K562 (cell line): ENCODE results near the gene TARS3. TPM values are rescaled to one million over a fixed set of nuclear protein-coding genes. Genes with fewer than 3 reads are reported as not detected.

Experiments
- COPS2 ChIP-seq: fragments of 450-650 bp; conservative IDR thresholded peaks from 2 replicates; pipeline ENCODE4 v1.6.1; 2016; ENCODE audit warnings: mild to moderate bottlenecking, moderate library complexity
- DLX4 ChIP-seq: fragments of 250-450 bp; sonication (Bioruptor Pico); IDR thresholded peaks from 2 replicates; pipeline ENCODE4 v1.6.1; 2021; ENCODE audit warnings: mild to moderate bottlenecking
- FOXJ3 ChIP-seq: sonication (generic); formaldehyde crosslinking; IDR thresholded peaks from 2 replicates; pipeline ENCODE4 v1.4.0; 2020; ENCODE audit warnings: mild to moderate bottlenecking, missing genetic modification reagents
- FOXM1 ChIP-seq, 2 experiments: fragments of 450-650 bp in 1 of 2; sonication (generic) in 1 of 2; formaldehyde crosslinking in 1 of 2; IDR thresholded peaks; 2 replicates each; pipeline versions ENCODE4 v1.6.1 to v1.9.0; 2017 to 2022; ENCODE audit warnings: low read depth in 2 of 2, mild to moderate bottlenecking in 2 of 2, missing genetic modification reagents in 1 of 2, moderate library complexity in 1 of 2
- GTF3C2 ChIP-seq: IDR thresholded peaks from 3 replicates; pipeline ENCODE4 v1.6.1; 2011; ENCODE audit warnings: borderline replicate concordance, mild to moderate bottlenecking, moderate library complexity; ENCODE audit not compliant: insufficient read length; ENCODE audit errors: extremely low read depth
- KAT8 ChIP-seq: fragments of 450-650 bp; IDR thresholded peaks from 2 replicates; pipeline ENCODE4 v1.6.1; 2016; ENCODE audit warnings: low read depth, mild to moderate bottlenecking
- MED1 ChIP-seq: sonication (generic); formaldehyde crosslinking; IDR thresholded peaks from 2 replicates; pipeline ENCODE4 v1.8.1; 2023; ENCODE audit warnings: missing genetic modification reagents, borderline replicate concordance
- NCOA4 ChIP-seq: fragments of 450-650 bp; IDR thresholded peaks from 2 replicates; pipeline ENCODE4 v1.6.1; 2018; ENCODE audit warnings: mild to moderate bottlenecking; ENCODE audit not compliant: partially characterized antibody
- PTTG1 ChIP-seq: fragments of 450-650 bp; IDR thresholded peaks from 2 replicates; pipeline ENCODE4 v1.6.1; 2016; ENCODE audit warnings: low read depth, mild to moderate bottlenecking, missing genetic modification characterization, missing compliant biosample characterization
- RBM22 ChIP-seq: fragments of 200-400 bp; formaldehyde crosslinking; IDR thresholded peaks from 2 replicates; pipeline ENCODE4 v1.6.1; 2018; ENCODE audit warnings: low read length, low read depth; ENCODE audit not compliant: poor library complexity, severe bottlenecking
- SMAD4 ChIP-seq: fragments of 250-450 bp; sonication (Bioruptor Pico); conservative IDR thresholded peaks from 2 replicates; pipeline ENCODE4 v1.8.0; 2021; ENCODE audit warnings: inconsistent platforms, mild to moderate bottlenecking, moderate library complexity
- ZBTB33 ChIP-seq: sonication (generic); formaldehyde crosslinking; IDR thresholded peaks from 2 replicates; pipeline ENCODE4 v1.8.1; 2023; ENCODE audit warnings: mild to moderate bottlenecking, missing genetic modification reagents
- ZNF12 ChIP-seq: sonication (generic); formaldehyde crosslinking; IDR thresholded peaks from 2 replicates; pipeline ENCODE4 v1.4.0; 2020; ENCODE audit warnings: mild to moderate bottlenecking, missing genetic modification reagents
- ZNF239 ChIP-seq: fragments of 250-450 bp; sonication (Bioruptor Pico); IDR thresholded peaks from 2 replicates; pipeline ENCODE4 v1.4.0; 2020; ENCODE audit warnings: mild to moderate bottlenecking
- ZNF395 ChIP-seq: fragments of 200-800 bp; sonication (Bioruptor generic); IDR thresholded peaks from 2 replicates; pipeline ENCODE4 v1.6.1; 2017; ENCODE audit warnings: missing genetic modification characterization, missing compliant biosample characterization
- polyA plus RNA-seq, 8 experiments: library from polyadenylated mRNA; depleted of rRNA in 4 of 8; stranded (reverse) in 5 of 8; unstranded in 3 of 8; fragments of >200 nt; fragmentation: Nextera tagmentation in 2 of 8; fragmentation: Illumina TruSeq in 1 of 8; extraction: Ambion mirVana in 2 of 8; extraction: Trizol in 1 of 8; gene quantifications; 2 replicates each; pipeline versions ENCODE4 v1.2.1 to v1.2.3, GENCODE V29; 2011 to 2014; ENCODE audit warnings: inconsistent platforms in 1 of 8, missing spikeins in 1 of 8
- total RNA-seq, 7 experiments: library from RNA; depleted of rRNA in 6 of 7; stranded (reverse); fragments of >200 nt in 6 of 7; fragmentation: Illumina TruSeq in 2 of 7; extraction: Trizol in 2 of 7; gene quantifications; 2 replicates each; pipeline versions ENCODE4 v1.2.1 to v1.2.3, GENCODE V29; 2011 to 2021; ENCODE audit warnings: low replicate concordance in 1 of 7
- TF ChIP-seq, protein P1 (sequence below): fragments of 450-650 bp; IDR thresholded peaks from 2 replicates; pipeline ENCODE4 v1.6.1; 2016; ENCODE audit warnings: missing biosample characterization, missing genetic modification characterization

The TARS3 gene
- total and polyA plus RNA-seq, 9 of the 15 experiments (the other 6 are each of a cell fraction or from before 2014, with no cell fraction given) = 2.1 to 14.7 (median 9.8) TPM

DNA sequence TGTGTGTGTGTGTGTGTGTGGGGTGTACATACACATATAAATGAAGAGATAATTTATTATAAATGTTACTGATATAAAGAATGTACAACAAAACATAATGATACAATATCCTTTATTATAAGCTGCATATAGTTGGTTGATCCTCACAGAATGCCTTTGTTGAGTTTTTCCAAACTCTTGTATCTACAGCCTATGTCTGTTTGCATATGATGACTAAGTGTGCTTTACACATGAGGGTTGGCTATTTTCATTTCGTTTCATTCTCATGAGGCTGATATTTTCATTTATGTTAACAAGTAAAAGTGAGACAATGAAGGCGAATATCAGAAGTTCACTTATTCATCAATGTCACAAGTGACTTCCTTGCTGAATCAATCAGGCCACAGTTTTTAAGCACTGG, 117.2 kb downstream of the TARS3 start (continued):
- TF ChIP-seq ZNF395 (CRISPR knock-in tag) (no peak), ZNF239 (CRISPR knock-in tag) (no peak), ZBTB33 (no peak), DLX4 (CRISPR knock-in tag) (no peak), RBM22 (no peak), MED1 (no peak), COPS2 (no peak), FOXJ3 (CRISPR knock-in tag) (no peak), ZNF12 (CRISPR knock-in tag) (no peak), NCOA4 (no peak), GTF3C2 (no peak), SMAD4 (no peak), PTTG1 (no peak), FOXM1 (IDR thresholded peaks at IDR 0.05; ENCODE audit: low read depth) (no peak), FOXM1 (CRISPR knock-in tag; IDR thresholded peaks at IDR 0.05; ENCODE audit: low read depth) (no peak), KAT8 (no peak)
- TF ChIP-seq, protein P1, sequence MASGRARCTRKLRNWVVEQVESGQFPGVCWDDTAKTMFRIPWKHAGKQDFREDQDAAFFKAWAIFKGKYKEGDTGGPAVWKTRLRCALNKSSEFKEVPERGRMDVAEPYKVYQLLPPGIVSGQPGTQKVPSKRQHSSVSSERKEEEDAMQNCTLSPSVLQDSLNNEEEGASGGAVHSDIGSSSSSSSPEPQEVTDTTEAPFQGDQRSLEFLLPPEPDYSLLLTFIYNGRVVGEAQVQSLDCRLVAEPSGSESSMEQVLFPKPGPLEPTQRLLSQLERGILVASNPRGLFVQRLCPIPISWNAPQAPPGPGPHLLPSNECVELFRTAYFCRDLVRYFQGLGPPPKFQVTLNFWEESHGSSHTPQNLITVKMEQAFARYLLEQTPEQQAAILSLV (tag) = no peak
